ENCODE data around the gene MLLT10. TPM values are rescaled to one million over a fixed set of nuclear protein-coding genes. Genes with fewer than 3 reads are reported as not detected.
"Not testable (repeated sequence)": the region's sequence is repeated elsewhere in the genome, so short reads cannot be mapped to it uniquely, and the experiment has no call there.

The MLLT10 gene
- total and polyA plus RNA-seq, 4 experiments from 2014 or later = 5.2 to 73.4 (median 36.5) TPM

- Histone ChIP-seq H3K27ac (ENCODE audit: low read depth, low read length) (no peak overlapping the region), H3K4me3 (ENCODE audit: low read length in 2 of 2) (no peak overlapping the region), H3K27me3 (ENCODE audit: insufficient read depth, low read length) (no peaks in the 10 kb centered on the region), H3K9me3 (ENCODE audit: control insufficient read depth in 1 of 2, low read length in 2 of 2) (no peaks in the 10 kb centered on the region), H3K4me1 (ENCODE audit: insufficient read depth, low read length) (no peaks in the 10 kb centered on the region), H3K36me3 (ENCODE audit: insufficient read depth, low read length) (peaks cover 7% of the 10 kb centered on the region)
- ChIA-PET CTCF (ENCODE audit: partially characterized antibody) (no interaction called here), POLR2A (ENCODE audit: partially characterized antibody) (no interaction called here)
- Mint-ChIP-seq H3K36me3 (peaks cover 65 to 81% of the 10 kb centered on the region in 2 donors), H3K4me3 (no peak overlapping the region), H3K27ac (peak overlapping the region in 1 of 7 donors; percentile 2), H3K9me3 (no peaks in the 10 kb centered on the region), H3K27me3 (no peaks in the 10 kb centered on the region), H3K4me1 (peaks cover 38 to 46% (median 40%) of the 10 kb centered on the region in 4 donors)
- DNase-seq = no peak
- intact Hi-C loops (cut with micrococcal nuclease) = no loop called here
These were observed 94.0 kb downstream of the MLLT10 start for GRCh38 chr10:21628023-21628422.

- H3K9me3 ChIP-seq (ENCODE audit: control insufficient read depth in 1 of 2, low read length in 2 of 2); H3K4me3 Mint-ChIP-seq; H3K27me3 Mint-ChIP-seq; H3K4me3 ChIP-seq (ENCODE audit: low read length in 2 of 2); H3K27ac Mint-ChIP-seq; H3K9me3 Mint-ChIP-seq; POLR2A ChIA-PET (ENCODE audit: partially characterized antibody); H3K27ac ChIP-seq (ENCODE audit: low read depth, low read length); DNase-seq; intact Hi-C loops (cut with micrococcal nuclease); H3K27me3 ChIP-seq (ENCODE audit: insufficient read depth, low read length); CTCF ChIA-PET (ENCODE audit: partially characterized antibody); H3K4me1 ChIP-seq (ENCODE audit: insufficient read depth, low read length); H3K36me3 ChIP-seq (ENCODE audit: insufficient read depth, low read length): not testable (repeated sequence)
- Mint-ChIP-seq H3K4me1 (peaks cover 36 to 46% (median 39%) of the 10 kb centered on the region in 4 donors), H3K36me3 (peaks cover 62 to 81% of the 10 kb centered on the region in 2 donors)
These were observed 94.6 kb downstream of the MLLT10 start for GRCh38 chr10:21628645-21629044.

GRCh38 chr10:21634599-21635365, 100.8 kb downstream of the MLLT10 start:
- H3K27ac ChIP-seq (ENCODE audit: low read depth, low read length) = no peak overlapping the region
- H3K4me3 ChIP-seq (ENCODE audit: low read length in 2 of 2) = no peak overlapping the region
- Mint-ChIP-seq H3K36me3 (peaks cover 58 to 59% of the 10 kb centered on the region in 2 donors), H3K9me3 (no peaks in the 10 kb centered on the region), H3K4me3 (no peak overlapping the region), H3K4me1 (peaks cover 24 to 42% (median 31%) of the 10 kb centered on the region in 4 donors), H3K27me3 (no peaks in the 10 kb centered on the region), H3K27ac (peak overlapping the region in 1 of 7 donors; percentile 27)
- H3K9me3 ChIP-seq (ENCODE audit: control insufficient read depth in 1 of 2, low read length in 2 of 2) = no peaks in the 10 kb centered on the region
- CTCF ChIA-PET (ENCODE audit: partially characterized antibody) = no interaction called here
- DNase-seq = no peak
- H3K36me3 ChIP-seq (ENCODE audit: insufficient read depth, low read length) = peaks cover 6% of the 10 kb centered on the region
- H3K4me1 ChIP-seq (ENCODE audit: insufficient read depth, low read length) = no peaks in the 10 kb centered on the region
- no peaks in the 10 kb centered on the region for H3K27me3 ChIP-seq (ENCODE audit: insufficient read depth, low read length)
- POLR2A ChIA-PET (ENCODE audit: partially characterized antibody) = interaction anchor here (1.5 kb wide), 1 partner anchor 10 kb away, joined by 5 read pairs; no protein-coding TSS in a partner anchor
- intact Hi-C loops (cut with micrococcal nuclease) = no loop called here

- no peak for DNase-seq
- peaks cover 18 to 36% (median 21%) of the 10 kb centered on the region in 4 donors for H3K4me1 Mint-ChIP-seq
- intact Hi-C loops (cut with micrococcal nuclease) = no loop called here
- H3K4me3 Mint-ChIP-seq = no peak overlapping the region
- H3K27me3 ChIP-seq (ENCODE audit: insufficient read depth, low read length) = no peaks in the 10 kb centered on the region
- peak overlapping the region in 1 of 7 donors; percentile 22 for H3K27ac Mint-ChIP-seq
- no peaks in the 10 kb centered on the region for H3K27me3 Mint-ChIP-seq
- CTCF ChIA-PET (ENCODE audit: partially characterized antibody) = interaction anchor here (1.9 kb wide), 1 partner anchor 12 kb away, joined by 4 read pairs; no protein-coding TSS in a partner anchor
- no peak overlapping the region for H3K27ac ChIP-seq (ENCODE audit: low read depth, low read length)
- POLR2A ChIA-PET (ENCODE audit: partially characterized antibody) = interaction anchor here (1.6 kb wide), 1 partner anchor 12 kb away, joined by 5 read pairs; no protein-coding TSS in a partner anchor
- H3K4me1 ChIP-seq (ENCODE audit: insufficient read depth, low read length) = no peaks in the 10 kb centered on the region
- no peaks in the 10 kb centered on the region for H3K9me3 Mint-ChIP-seq
- H3K36me3 Mint-ChIP-seq = peaks cover 39 to 45% of the 10 kb centered on the region in 2 donors
- peaks cover 6% of the 10 kb centered on the region for H3K36me3 ChIP-seq (ENCODE audit: insufficient read depth, low read length)
- no peak overlapping the region for H3K4me3 ChIP-seq (ENCODE audit: low read length in 2 of 2)
- H3K9me3 ChIP-seq (ENCODE audit: control insufficient read depth in 1 of 2, low read length in 2 of 2) = no peaks in the 10 kb centered on the region
These were observed 103.8 kb downstream of the MLLT10 start for GRCh38 chr10:21637795-21638194.

GRCh38 chr10:21638681-21639080, 104.6 kb downstream of the MLLT10 start:
- CTCF ChIA-PET (ENCODE audit: partially characterized antibody) = no interaction called here
- no peak overlapping the region for H3K27ac Mint-ChIP-seq
- peaks cover 6% of the 10 kb centered on the region for H3K36me3 ChIP-seq (ENCODE audit: insufficient read depth, low read length)

GRCh38 chr10:21648040-21648439, 114.0 kb downstream of the MLLT10 start:
- Mint-ChIP-seq H3K9me3 (no peaks in the 10 kb centered on the region), H3K27ac (peak overlapping the region in 1 of 7 donors; percentile 38), H3K27me3 (no peaks in the 10 kb centered on the region), H3K4me1 (peaks cover 22 to 39% (median 33%) of the 10 kb centered on the region in 4 donors), H3K4me3 (peak overlapping the region in 1 of 8 donors; percentile 16), H3K36me3 (peaks cover 19 to 25% of the 10 kb centered on the region in 2 donors)
- H3K27ac ChIP-seq (ENCODE audit: low read depth, low read length) = no peak overlapping the region
- intact Hi-C loops (cut with micrococcal nuclease) = no loop called here
- peaks cover 19% of the 10 kb centered on the region for H3K4me1 ChIP-seq (ENCODE audit: insufficient read depth, low read length)
- no peaks in the 10 kb centered on the region for H3K9me3 ChIP-seq (ENCODE audit: control insufficient read depth in 1 of 2, low read length in 2 of 2)
- no peak overlapping the region for H3K4me3 ChIP-seq (ENCODE audit: low read length in 2 of 2)
- no peaks in the 10 kb centered on the region for H3K36me3 ChIP-seq (ENCODE audit: insufficient read depth, low read length)
- ChIA-PET CTCF (ENCODE audit: partially characterized antibody) (interaction anchor here (1.0 kb wide), 1 partner anchor 27 kb away, joined by 3 read pairs; no protein-coding TSS in a partner anchor), POLR2A (ENCODE audit: partially characterized antibody) (no interaction called here)
- H3K27me3 ChIP-seq (ENCODE audit: insufficient read depth, low read length) = no peaks in the 10 kb centered on the region
- DNase-seq = no peak

More at GRCh38 chr10:21638681-21639080, 104.6 kb downstream of the MLLT10 start:
- Histone ChIP-seq H3K27ac (ENCODE audit: low read depth, low read length) (no peak overlapping the region), H3K4me1 (ENCODE audit: insufficient read depth, low read length) (no peaks in the 10 kb centered on the region), H3K4me3 (ENCODE audit: low read length in 2 of 2) (no peak overlapping the region), H3K9me3 (ENCODE audit: control insufficient read depth in 1 of 2, low read length in 2 of 2) (no peaks in the 10 kb centered on the region), H3K27me3 (ENCODE audit: insufficient read depth, low read length) (no peaks in the 10 kb centered on the region)
- Mint-ChIP-seq H3K4me3 (no peak overlapping the region), H3K4me1 (peaks cover 20 to 39% (median 23%) of the 10 kb centered on the region in 4 donors), H3K9me3 (no peaks in the 10 kb centered on the region), H3K27me3 (no peaks in the 10 kb centered on the region), H3K36me3 (peaks cover 39 to 45% of the 10 kb centered on the region in 2 donors)
- no peak for DNase-seq
- POLR2A ChIA-PET (ENCODE audit: partially characterized antibody) = no interaction called here
- intact Hi-C loops (cut with micrococcal nuclease) = no loop called here

GRCh38 chr10:21649454-21649872, 115.4 kb downstream of the MLLT10 start:
- Mint-ChIP-seq H3K27me3 (no peaks in the 10 kb centered on the region), H3K9me3 (no peaks in the 10 kb centered on the region), H3K4me3 (peak overlapping the region in 2 of 8 donors; percentile 9 to 45), H3K27ac (peak overlapping the region in 3 of 7 donors; percentile 25 to 61 (median 29)), H3K36me3 (peaks cover 19 to 25% of the 10 kb centered on the region in 2 donors), H3K4me1 (peaks cover 16 to 34% (median 26%) of the 10 kb centered on the region in 4 donors)
- intact Hi-C loops (cut with micrococcal nuclease) = no loop called here
- Histone ChIP-seq H3K4me3 (ENCODE audit: low read length in 2 of 2) (no peak overlapping the region), H3K36me3 (ENCODE audit: insufficient read depth, low read length) (no peaks in the 10 kb centered on the region), H3K9me3 (ENCODE audit: control insufficient read depth in 1 of 2, low read length in 2 of 2) (no peaks in the 10 kb centered on the region), H3K4me1 (ENCODE audit: insufficient read depth, low read length) (peaks cover 19% of the 10 kb centered on the region), H3K27me3 (ENCODE audit: insufficient read depth, low read length) (no peaks in the 10 kb centered on the region), H3K27ac (ENCODE audit: low read depth, low read length) (no peak overlapping the region)
- ChIA-PET POLR2A (ENCODE audit: partially characterized antibody) (interaction anchor here (1.0 kb wide), 1 partner anchor 12 kb away, joined by 5 read pairs; no protein-coding TSS in a partner anchor), CTCF (ENCODE audit: partially characterized antibody) (interaction anchor here (0.8 to 1.5 kb wide), 2 partner anchors 13 to 153 kb away, joined by 3 to 4 read pairs; no protein-coding TSS in a partner anchor)
- peak in 1 of 5 donors; percentile 5 for DNase-seq
